Keratinocyte (primary cell): Measurements from ENCODE around the gene TP73. TPM values are rescaled to one million over a fixed set of nuclear protein-coding genes. Genes with fewer than 3 reads are reported as not detected.

ENCODE experiments used
- DNase-seq: peaks from one replicate; pipeline ENCODE4 v3.0.0-alpha.2; 2011; ENCODE audit warnings: low read depth, missing footprints, low spot score
- FAIRE-seq: peaks from 2 replicates; lab custom pipeline; 2011; peaks lifted over from hg19 to GRCh38; lab: Jason Lieb, UNC
- H2AFZ ChIP-seq: 2 replicates; pipeline ENCODE4 v1.6.0; 2012; ENCODE audit warnings: low read length, control low read depth, inconsistent platforms; ENCODE audit not compliant: control insufficient read depth
- H3K27ac ChIP-seq: 2 replicates; pipeline ENCODE4 v1.5.1; 2011; ENCODE audit warnings: low read length; ENCODE audit not compliant: control insufficient read depth, insufficient read depth
- H3K27me3 ChIP-seq: 3 replicates; pipeline ENCODE4 v1.6.0; 2011; ENCODE audit warnings: low read length; ENCODE audit not compliant: control insufficient read depth, insufficient read depth; ENCODE audit errors: extremely low read depth
- H3K36me3 ChIP-seq, 2 experiments: 2 replicates in 1 of 2; 3 replicates in 1 of 2; pipeline ENCODE4 v1.5.1; 2011; ENCODE audit warnings: low read length in 2 of 2, mild to moderate bottlenecking in 1 of 2; ENCODE audit not compliant: control insufficient read depth in 2 of 2, insufficient read depth in 2 of 2; ENCODE audit errors: extremely low read depth in 1 of 2
- H3K4me1 ChIP-seq: 3 replicates; pipeline ENCODE4 v1.5.1; 2011; ENCODE audit warnings: low read length; ENCODE audit not compliant: control insufficient read depth, insufficient read depth; ENCODE audit errors: extremely low read depth
- H3K4me2 ChIP-seq: 3 replicates; pipeline ENCODE4 v1.6.0; 2011; ENCODE audit warnings: low read depth, low read length; ENCODE audit not compliant: control insufficient read depth, insufficient read depth; ENCODE audit errors: extremely low read depth
- H3K4me3 ChIP-seq, 3 experiments: fragments of 200-600 bp in 1 of 3; sonication (generic) in 1 of 3; 2 replicates in 2 of 3; 3 replicates in 1 of 3; pipeline ENCODE4 v1.5.1; 2011 to 2016; ENCODE audit warnings: low read length in 3 of 3, mild to moderate bottlenecking in 3 of 3, control low read depth in 2 of 3, inconsistent platforms in 1 of 3, low read depth in 1 of 3, mixed read lengths in 1 of 3, mixed run types in 1 of 3, moderate library complexity in 1 of 3; ENCODE audit not compliant: control insufficient read depth in 2 of 3, insufficient read depth in 2 of 3; ENCODE audit errors: extremely low read depth in 1 of 3
- H3K79me2 ChIP-seq: 2 replicates; pipeline ENCODE4 v1.6.0; 2012; ENCODE audit warnings: low read length; ENCODE audit not compliant: control insufficient read depth, insufficient read depth
- H3K9ac ChIP-seq: 3 replicates; pipeline ENCODE4 v1.6.0; 2011; ENCODE audit warnings: low read length; ENCODE audit not compliant: control insufficient read depth, insufficient read depth; ENCODE audit errors: extremely low read depth
- H3K9me1 ChIP-seq: 3 replicates; pipeline ENCODE4 v1.6.0; 2011; ENCODE audit warnings: low read length; ENCODE audit not compliant: control insufficient read depth, insufficient read depth; ENCODE audit errors: extremely low read depth
- H3K9me3 ChIP-seq: 2 replicates; pipeline ENCODE4 v1.5.1; 2012; ENCODE audit warnings: low read depth, low read length; ENCODE audit not compliant: control insufficient read depth
- H4K20me1 ChIP-seq: 3 replicates; pipeline ENCODE4 v1.6.0; 2011; ENCODE audit warnings: low read length; ENCODE audit not compliant: control insufficient read depth, insufficient read depth; ENCODE audit errors: extremely low read depth
- CTCF ChIP-seq, 3 experiments: IDR thresholded peaks in 1 of 3; conservative IDR thresholded peaks in 1 of 3; optimal IDR thresholded peaks in 1 of 3; 2 replicates in 2 of 3; 3 replicates in 1 of 3; pipeline versions ENCODE3 to v1.5.1; 2011; ENCODE audit warnings: low read length in 3 of 3, mild to moderate bottlenecking in 3 of 3, moderate library complexity in 2 of 3, control low read depth in 1 of 3, inconsistent platforms in 1 of 3; ENCODE audit not compliant: insufficient read depth in 2 of 3; ENCODE audit errors: extremely low read depth in 1 of 3
- EZH2 ChIP-seq: IDR thresholded peaks from one replicate; pipeline ENCODE4 v1.6.1; 2012; ENCODE audit warnings: inconsistent platforms, mild to moderate bottlenecking, low read length, moderate library complexity
- dilution Hi-C: fragments of 300-500 bp; cut with MboI; formaldehyde crosslinking; loops from one replicate; pipeline ENCODE4 v1.7.0; 2020; ENCODE audit warnings: low sequenced_read_pairs; ENCODE audit not compliant: extremely low pct_ligation_motif_present
- polyA plus RNA-seq, 5 experiments: library from polyadenylated mRNA; depleted of rRNA in 3 of 5; stranded (reverse) in 3 of 5; stranded (forward) in 1 of 5; unstranded in 1 of 5; fragments of >200 nt; gene quantifications; 1 replicate in 1 of 5; 2 replicates in 3 of 5; 3 replicates in 1 of 5; pipeline versions ENCODE4 v1.2.1 to v1.2.3, GENCODE V29; 2011 to 2012; ENCODE audit warnings: missing spikeins in 2 of 5, low read depth in 1 of 5, low replicate concordance in 1 of 5

Gene TP73
- polyA plus RNA-seq, 1 donor (not counting 4 experiments of a cell fraction or from before 2014, with no cell fraction given) = 0.14 TPM

DNA sequence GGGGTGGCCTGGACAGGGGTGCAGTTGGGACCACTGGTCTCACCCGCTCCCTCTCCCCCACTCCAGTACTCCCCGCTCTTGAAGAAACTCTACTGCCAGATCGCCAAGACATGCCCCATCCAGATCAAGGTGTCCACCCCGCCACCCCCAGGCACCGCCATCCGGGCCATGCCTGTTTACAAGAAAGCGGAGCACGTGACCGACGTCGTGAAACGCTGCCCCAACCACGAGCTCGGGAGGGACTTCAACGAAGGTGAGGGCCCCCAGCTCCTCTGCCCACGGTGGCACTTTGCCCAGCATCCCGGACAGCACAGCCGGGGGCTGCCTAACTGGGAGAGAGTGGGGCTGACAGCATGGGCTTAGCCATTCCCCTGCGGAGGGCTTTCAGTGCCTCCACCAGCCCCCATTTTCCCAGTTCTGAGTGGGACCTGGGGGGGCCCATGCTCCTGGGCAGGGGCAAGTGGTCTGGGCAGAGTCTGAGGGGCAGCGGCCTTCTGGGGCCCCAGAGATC lies 69.7 kb downstream of the TP73 start:
- dilution Hi-C loops = no loop called here
- DNase-seq = no peak
- no peak overlapping the region for H3K27ac ChIP-seq
- H3K9me3 ChIP-seq = no peaks in the 10 kb centered on the region
- H3K4me3 ChIP-seq = no peak overlapping the region
- H4K20me1 ChIP-seq = no peaks in the 10 kb centered on the region
- peaks cover 9% of the 10 kb centered on the region for H3K4me1 ChIP-seq
- no peak overlapping the region for H3K4me2 ChIP-seq
- H3K79me2 ChIP-seq = no peaks in the 10 kb centered on the region
- peaks cover 2% of the 10 kb centered on the region for H3K9me1 ChIP-seq
- H2AFZ ChIP-seq = no peak overlapping the region
- TF ChIP-seq CTCF (optimal IDR thresholded peaks at IDR 0.05 in 1 of 3, IDR thresholded peaks at IDR 0.05 in 1 of 3, conservative IDR thresholded peaks at IDR 0.05 in 1 of 3; ENCODE audit: extremely low read depth in 1 of 3, insufficient read depth in 2 of 3, low read length in 3 of 3) = no peak
- TF ChIP-seq EZH2 = no peak
- no peak for FAIRE-seq
- no peaks in the 10 kb centered on the region for H3K27me3 ChIP-seq
- H3K36me3 ChIP-seq = no peaks in the 10 kb centered on the region
- H3K9ac ChIP-seq = no peak overlapping the region

- TF ChIP-seq CTCF (optimal IDR thresholded peaks at IDR 0.05 in 1 of 3, IDR thresholded peaks at IDR 0.05 in 1 of 3, conservative IDR thresholded peaks at IDR 0.05 in 1 of 3; ENCODE audit: extremely low read depth in 1 of 3, insufficient read depth in 2 of 3, low read length in 3 of 3) (no peak), EZH2 (no peak)
- no peaks in the 10 kb centered on the region for H3K9me3 ChIP-seq
- no peak for DNase-seq
- no peaks in the 10 kb centered on the region for H3K36me3 ChIP-seq
- no peak overlapping the region for H3K4me3 ChIP-seq
- FAIRE-seq = no peak
- no peak overlapping the region for H2AFZ ChIP-seq
- H3K4me2 ChIP-seq = no peak overlapping the region
- no peaks in the 10 kb centered on the region for H3K9me1 ChIP-seq
- H3K27ac ChIP-seq = no peak overlapping the region
- peaks cover 2% of the 10 kb centered on the region for H3K4me1 ChIP-seq
- dilution Hi-C loops = no loop called here
- H3K9ac ChIP-seq = no peak overlapping the region
- H4K20me1 ChIP-seq = no peaks in the 10 kb centered on the region
- no peaks in the 10 kb centered on the region for H3K79me2 ChIP-seq
- H3K27me3 ChIP-seq = no peaks in the 10 kb centered on the region
These were observed 70.5 kb downstream of the TP73 start for GRCh38 chr1:3722846-3723245.
